ENCODE data around the gene OR10C1. TPM values are rescaled to one million over a fixed set of nuclear protein-coding genes. Genes with fewer than 3 reads are reported as not detected.

Gene OR10C1
- total and polyA plus RNA-seq, 8 donors, result not detected

- ATAC-seq, result peak in 1 of 4 donors; percentile 29
- Histone ChIP-seq H3K36me3 (no peaks in the 10 kb centered on the region), H3K4me1 (no peaks in the 10 kb centered on the region), H3K27me3 (no peaks in the 10 kb centered on the region), H3K4me3 (no peak overlapping the region), H3K9me3 (no peaks in the 10 kb centered on the region), H3K27ac (no peak overlapping the region)
- no peak for DNase-seq
- no peak for FAIRE-seq
- TF ChIP-seq CTCF (IDR thresholded peaks at IDR 0.05), result no peak
- intact Hi-C loops (cut with DNase I), result no loop called here
- WGBS, 2 donors, result 24 to 25% methylated on average over 1 of the region's 1 CpG
Observed at GRCh38 chr6:29483735-29484134, 44.6 kb downstream of the OR10C1 start.

- Histone ChIP-seq H3K4me1 (no peaks in the 10 kb centered on the region), H3K27me3 (no peaks in the 10 kb centered on the region), H3K27ac (no peak overlapping the region), H3K36me3 (no peaks in the 10 kb centered on the region), H3K4me3 (no peak overlapping the region), H3K9me3 (no peaks in the 10 kb centered on the region)
- DNase-seq, result no peak
- TF ChIP-seq CTCF (IDR thresholded peaks at IDR 0.05), result no peak
- no peak for ATAC-seq
- WGBS, 2 donors, result 35 to 64% methylated on average over 4 of the region's 4 CpGs
- intact Hi-C loops (cut with DNase I), result no loop called here
- no peak for FAIRE-seq
Observed at GRCh38 chr6:29486577-29486976, 47.5 kb downstream of the OR10C1 start.

GRCh38 chr6:29487131-29487530, 48.0 kb downstream of the OR10C1 start:
- WGBS, 2 donors, result 74 to 77% methylated on average over 5 of the region's 5 CpGs
- Histone ChIP-seq H3K27me3 (no peaks in the 10 kb centered on the region), H3K36me3 (no peaks in the 10 kb centered on the region), H3K9me3 (no peaks in the 10 kb centered on the region), H3K4me1 (no peaks in the 10 kb centered on the region), H3K27ac (no peak overlapping the region), H3K4me3 (no peak overlapping the region)
- no peak for TF ChIP-seq CTCF (IDR thresholded peaks at IDR 0.05)
- ATAC-seq, result no peak
- FAIRE-seq, result no peak
- DNase-seq, result no peak
- intact Hi-C loops (cut with DNase I), result no loop called here

- no peaks in the 10 kb centered on the region for H3K9me3 ChIP-seq
- DNase-seq, result no peak
- WGBS, 2 donors, result 91% methylated on average over 2 of the region's 2 CpGs
- H3K4me3 ChIP-seq, result no peak within 1 kb of the TSS
- no peaks in the 10 kb centered on the region for H3K36me3 ChIP-seq
- H3K27ac ChIP-seq, result no peak within 1 kb of the TSS
- intact Hi-C loops (cut with DNase I), result no loop called here
- ATAC-seq, result no peak
- no peaks in the 10 kb centered on the region for H3K4me1 ChIP-seq
- no peak for TF ChIP-seq CTCF (IDR thresholded peaks at IDR 0.05)
- no peaks in the 10 kb centered on the region for H3K27me3 ChIP-seq
- no peak for FAIRE-seq
Observed at GRCh38 chr6:29487660-29488059, 48.6 kb downstream of the OR10C1 start, which contains the start of gene MAS1L. TSS of gene MAS1L (minus strand) at chr6:29487956. CDS start at chr6:29487902, 54 bp downstream.

- peak; percentile 95 for FAIRE-seq
- intact Hi-C loops (cut with DNase I), result no loop called here
Observed at GRCh38 chr6:29488874-29489273, 49.8 kb downstream of the OR10C1 start.

More at GRCh38 chr6:29488874-29489273, 49.8 kb downstream of the OR10C1 start:
- Histone ChIP-seq H3K27ac (no peak overlapping the region), H3K9me3 (no peaks in the 10 kb centered on the region), H3K27me3 (no peaks in the 10 kb centered on the region), H3K4me3 (no peak overlapping the region), H3K36me3 (no peaks in the 10 kb centered on the region), H3K4me1 (no peaks in the 10 kb centered on the region)
- no peak for TF ChIP-seq CTCF (IDR thresholded peaks at IDR 0.05)
- ATAC-seq, result no peak
- DNase-seq, result no peak
